HG03457 (cell line): ENCODE measurements around the gene JAM2.
"Not testable (repeated sequence)": the region's sequence is repeated elsewhere in the genome, so short reads cannot be mapped to it uniquely, and the experiment has no call there.

ENCODE experiments used
- ATAC-seq: cut with Tn5 transposase; IDR thresholded peaks from one replicate; pipeline ENCODE4 v1.9.1; 2021; ENCODE audit warnings: moderate number of reproducible peaks; ENCODE audit not compliant: unreplicated experiment

Gene JAM2

GRCh38 chr21:25714066-25714465, 75.0 kb downstream of the JAM2 start:
- not testable (repeated sequence) for ATAC-seq

- ATAC-seq: no peak
These were observed 78.6 kb downstream of the JAM2 start for GRCh38 chr21:25717491-25718147.

- ATAC-seq: no peak
These were observed 82.9 kb downstream of the JAM2 start for GRCh38 chr21:25721987-25722386.

GRCh38 chr21:25722631-25723030, 83.6 kb downstream of the JAM2 start:
- no peak for ATAC-seq

GRCh38 chr21:25732091-25732760, 93.2 kb downstream of the JAM2 start:
- no peak for ATAC-seq

GRCh38 chr21:25733859-25734653, 95.0 kb downstream of the JAM2 start:
- peak; percentile 6 for ATAC-seq

- ATAC-seq: peak; percentile 3
These were observed 95.5 kb downstream of the JAM2 start for GRCh38 chr21:25734654-25734903.

GRCh38 chr21:25734904-25735645, 96.0 kb downstream of the JAM2 start, which contains the start of the genes ATP5PF and GABPA:
Gene ATP5PF (minus strand): TSS chr21:25734904. CDS start chr21:25729794, 5,110 bp downstream.
Gene GABPA (plus strand): TSS chr21:25734972. CDS start chr21:25741599, 6,627 bp downstream.
- peak; percentile 91 for ATAC-seq

GRCh38 chr21:25735646-25736597, 96.9 kb downstream of the JAM2 start:
- ATAC-seq: peak; percentile 31

GRCh38 chr21:25737421-25737820, 98.4 kb downstream of the JAM2 start:
- ATAC-seq: no peak

GRCh38 chr21:25742900-25743299, 103.8 kb downstream of the JAM2 start:
- ATAC-seq: no peak

- no peak for ATAC-seq
These were observed 105.8 kb downstream of the JAM2 start for GRCh38 chr21:25744854-25745253.

- ATAC-seq: no peak
These were observed 111.0 kb downstream of the JAM2 start for GRCh38 chr21:25750085-25750484.

GRCh38 chr21:25752416-25752815, 113.4 kb downstream of the JAM2 start:
- no peak for ATAC-seq

GRCh38 chr21:25756190-25756932, 117.3 kb downstream of the JAM2 start:
- no peak for ATAC-seq

- ATAC-seq: no peak
These were observed 118.5 kb downstream of the JAM2 start for GRCh38 chr21:25757531-25757930.

- ATAC-seq: no peak
These were observed 120.5 kb downstream of the JAM2 start for GRCh38 chr21:25759573-25759972.

- no peak for ATAC-seq
These were observed 121.0 kb downstream of the JAM2 start for GRCh38 chr21:25760061-25760460.

GRCh38 chr21:25760677-25761076, 121.6 kb downstream of the JAM2 start:
- ATAC-seq: no peak
